Esophagus squamous epithelium (tissue), 5 donors: ENCODE results near the gene HSPB1. TPM values are rescaled to one million over a fixed set of nuclear protein-coding genes. Genes with fewer than 3 reads are reported as not detected.
A peak's percentile ranks its signal among the peaks of the same experiment; 100 is the strongest.
"Not testable (repeated sequence)": the region's sequence is repeated elsewhere in the genome, so short reads cannot be mapped to it uniquely, and the experiment has no call there.

Experiments
- DNase-seq: peaks from one replicate; lab custom pipeline; 2025; lab: John Stamatoyannopoulos, UW
- H3K27ac ChIP-seq, 4 donors: fragments of 200-600 bp; sonication (generic); one replicate each; pipeline ENCODE4 v1.5.1; 2016 to 2019; ENCODE audit warnings: mild to moderate bottlenecking in 1 of 4
- H3K27me3 ChIP-seq, 4 donors: fragments of 200-600 bp; sonication (generic); 1 replicate in 3 of 4; 2 replicates in 1 of 4; pipeline versions ENCODE4 v1.5.1 to v1.6.0; 2017 to 2021; ENCODE audit warnings: antibody characterized with exemption in 1 of 4
- H3K36me3 ChIP-seq, 3 donors: fragments of 200-600 bp; sonication (generic); one replicate each; pipeline ENCODE4 v1.5.1; 2016 to 2019
- H3K4me1 ChIP-seq, 3 donors: fragments of 200-600 bp; sonication (generic); one replicate each; pipeline ENCODE4 v1.5.1; 2017 to 2019
- H3K4me3 ChIP-seq, 4 donors: fragments of 200-600 bp; sonication (generic); 1 replicate in 3 of 4; 2 replicates in 1 of 4; pipeline ENCODE4 v1.5.1; 2016 to 2019; ENCODE audit warnings: mild to moderate bottlenecking in 2 of 4, moderate library complexity in 1 of 4
- H3K9me3 ChIP-seq, 3 donors: fragments of 200-600 bp; sonication (generic); one replicate each; pipeline ENCODE4 v1.5.1; 2016 to 2019
- POLR2A ChIP-seq, 4 donors: fragments of 450-650 bp; IDR thresholded peaks; one replicate each; pipeline ENCODE4 v1.6.1; 2017; ENCODE audit warnings: antibody characterized with exemption in 4 of 4, mild to moderate bottlenecking in 4 of 4, moderate library complexity in 3 of 4
- WGBS, 2 donors: methylation state at CpG; one replicate each; pipeline ENCODE4 v1.1.5; 2018; 5-methylcytosine and 5-hydroxymethylcytosine counted together
- intact Hi-C: fragments of 100-400 bp; cut with DNase I; formaldehyde crosslinking; loops from one replicate; pipeline ENCODE4 v1.15.0; 2022
- total RNA-seq, 4 donors: library from RNA; depleted of rRNA; stranded (reverse); fragments of >200 nt; gene quantifications; one replicate each; pipeline ENCODE4 v1.1.0, GENCODE V29; 2016
- TF ChIP-seq, protein P1 (sequence below), 6 experiments: fragments of 450-650 bp in 4 of 6; fragments of 200-600 bp in 2 of 6; sonication (generic) in 2 of 6; IDR thresholded peaks; one replicate each; pipeline ENCODE4 v1.5.1; 2016 to 2019; ENCODE audit warnings: antibody characterized with exemption in 6 of 6, mild to moderate bottlenecking in 4 of 6, moderate library complexity in 4 of 6
- donor health status: DM: yes; HTN: yes; CAD: no.

Gene HSPB1
- total RNA-seq, 4 donors from 2014 or later, result 2,415 to 6,888 (median 3,249) TPM

DNA sequence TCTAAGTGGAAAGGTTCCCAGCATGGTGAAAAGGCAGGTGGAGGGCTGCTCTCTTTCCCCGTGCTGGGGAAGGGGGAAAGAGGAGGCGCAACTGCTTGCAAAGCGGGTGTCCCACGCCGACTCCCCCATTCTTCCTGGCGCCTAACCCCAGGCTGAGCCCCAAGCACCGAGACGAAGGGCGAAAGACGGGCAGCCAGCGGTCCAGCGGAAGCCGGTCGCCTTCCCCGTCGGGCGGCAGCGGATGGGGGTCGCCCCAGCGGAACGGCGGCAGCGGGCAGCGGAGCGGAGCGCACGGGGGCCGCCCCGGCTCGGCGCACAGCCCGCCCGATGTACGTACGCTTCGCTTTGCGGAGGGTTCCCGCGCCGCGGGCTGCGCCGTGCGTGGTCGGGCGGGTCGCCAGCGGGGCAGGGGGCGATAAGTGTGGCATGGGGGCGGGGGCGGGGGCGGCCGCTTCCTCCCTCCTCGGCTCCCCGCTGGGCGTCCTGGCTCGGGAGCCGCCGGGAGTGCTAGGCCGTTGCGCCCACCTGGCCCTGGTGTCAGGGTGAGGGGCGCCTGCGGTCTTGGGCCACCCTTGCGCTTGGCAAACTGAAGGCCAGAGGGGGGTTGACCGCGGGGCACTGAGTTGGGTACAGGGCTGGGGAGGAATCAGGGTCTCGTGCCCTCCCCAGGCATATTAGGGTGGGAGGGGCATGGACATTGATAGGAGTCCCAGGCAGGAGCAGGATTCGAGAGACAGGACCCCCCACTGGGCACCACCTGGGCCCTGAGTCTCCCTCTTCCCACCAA is 35.2 kb upstream of the HSPB1 start:
- DNase-seq, result no peak

DNA sequence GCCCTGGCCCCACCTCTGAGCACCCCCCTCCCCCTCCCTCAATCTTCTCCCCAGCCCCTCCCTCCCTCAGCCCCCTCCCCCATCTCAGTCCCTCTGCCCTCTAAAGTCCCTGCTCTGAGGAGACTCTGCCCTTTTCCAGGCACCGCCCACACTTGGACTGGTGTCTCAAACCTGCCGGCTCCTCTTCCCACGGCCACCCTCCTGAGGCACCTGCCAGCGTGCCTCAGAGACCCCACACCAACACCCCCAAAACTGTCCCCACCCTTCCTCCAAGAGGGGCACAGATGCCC is 34.6 kb upstream of the HSPB1 start:
- DNase-seq, result no peak
- H3K27me3 ChIP-seq, result peaks cover 5 to 62% (median 7%) of the 10 kb centered on the region in 4 donors
- TF ChIP-seq, protein P1, sequence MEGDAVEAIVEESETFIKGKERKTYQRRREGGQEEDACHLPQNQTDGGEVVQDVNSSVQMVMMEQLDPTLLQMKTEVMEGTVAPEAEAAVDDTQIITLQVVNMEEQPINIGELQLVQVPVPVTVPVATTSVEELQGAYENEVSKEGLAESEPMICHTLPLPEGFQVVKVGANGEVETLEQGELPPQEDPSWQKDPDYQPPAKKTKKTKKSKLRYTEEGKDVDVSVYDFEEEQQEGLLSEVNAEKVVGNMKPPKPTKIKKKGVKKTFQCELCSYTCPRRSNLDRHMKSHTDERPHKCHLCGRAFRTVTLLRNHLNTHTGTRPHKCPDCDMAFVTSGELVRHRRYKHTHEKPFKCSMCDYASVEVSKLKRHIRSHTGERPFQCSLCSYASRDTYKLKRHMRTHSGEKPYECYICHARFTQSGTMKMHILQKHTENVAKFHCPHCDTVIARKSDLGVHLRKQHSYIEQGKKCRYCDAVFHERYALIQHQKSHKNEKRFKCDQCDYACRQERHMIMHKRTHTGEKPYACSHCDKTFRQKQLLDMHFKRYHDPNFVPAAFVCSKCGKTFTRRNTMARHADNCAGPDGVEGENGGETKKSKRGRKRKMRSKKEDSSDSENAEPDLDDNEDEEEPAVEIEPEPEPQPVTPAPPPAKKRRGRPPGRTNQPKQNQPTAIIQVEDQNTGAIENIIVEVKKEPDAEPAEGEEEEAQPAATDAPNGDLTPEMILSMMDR (IDR thresholded peaks at IDR 0.05), result no peak
- TF ChIP-seq POLR2A (IDR thresholded peaks at IDR 0.05), result no peak
- intact Hi-C loops, result no loop called here
- peaks cover 4 to 22% (median 16%) of the 10 kb centered on the region in 3 donors for H3K4me1 ChIP-seq
- H3K4me3 ChIP-seq, result peak overlapping the region in 1 of 4 donors; percentile 66
- no peaks in the 10 kb centered on the region for H3K36me3 ChIP-seq
- H3K27ac ChIP-seq, result no peak overlapping the region
- 20% methylated on average over 1 of the region's 4 CpGs; no CpG with 5 or more reads in 1 of the 2 donors for WGBS, 2 donors
- no peaks in the 10 kb centered on the region for H3K9me3 ChIP-seq

More for the DNA sequence above, 35.2 kb upstream of the HSPB1 start:
- WGBS, 2 donors, result 1 to 7% methylated on average over 2 to 17 of the region's 68 CpGs
- peak overlapping the region; percentile 19 to 66 (median 30) for H3K4me3 ChIP-seq
- no peaks in the 10 kb centered on the region for H3K36me3 ChIP-seq
- H3K27me3 ChIP-seq, result peaks cover 5 to 58% (median 7%) of the 10 kb centered on the region in 4 donors
- H3K4me1 ChIP-seq, result peaks cover 4 to 22% (median 16%) of the 10 kb centered on the region in 3 donors
- H3K27ac ChIP-seq, result no peak overlapping the region
- H3K9me3 ChIP-seq, result no peaks in the 10 kb centered on the region
- TF ChIP-seq, protein P1 (IDR thresholded peaks at IDR 0.05), result no peak
- TF ChIP-seq POLR2A (IDR thresholded peaks at IDR 0.05), result no peak
- intact Hi-C loops, result no loop called here

- H3K36me3 ChIP-seq, result no peaks in the 10 kb centered on the region
- TF ChIP-seq, protein P1 (IDR thresholded peaks at IDR 0.05), result no peak
- TF ChIP-seq POLR2A (IDR thresholded peaks at IDR 0.05), result no peak
- H3K27me3 ChIP-seq, result peaks cover 5 to 65% (median 7%) of the 10 kb centered on the region in 4 donors
- H3K4me3 ChIP-seq, result peak overlapping the region in 1 of 4 donors; percentile 21
- peaks cover 4 to 22% (median 16%) of the 10 kb centered on the region in 3 donors for H3K4me1 ChIP-seq
- no peak overlapping the region for H3K27ac ChIP-seq
- intact Hi-C loops, result no loop called here
- WGBS, 2 donors, result 40 to 56% methylated on average over 3 to 5 of the region's 5 CpGs
- no peaks in the 10 kb centered on the region for H3K9me3 ChIP-seq
- DNase-seq, result no peak
Measured at GRCh38 chr7:76268376-76268775, 34.1 kb upstream of the HSPB1 start.

GRCh38 chr7:76269895-76270294 is 32.6 kb upstream of the HSPB1 start:
- no peak overlapping the region for H3K4me3 ChIP-seq
- H3K36me3 ChIP-seq, result no peaks in the 10 kb centered on the region
- DNase-seq, result no peak
- 18 to 53% methylated on average over 2 to 4 of the region's 5 CpGs for WGBS, 2 donors
- no peaks in the 10 kb centered on the region for H3K9me3 ChIP-seq
- intact Hi-C loops, result no loop called here
- peaks cover 5 to 77% (median 7%) of the 10 kb centered on the region in 4 donors for H3K27me3 ChIP-seq
- TF ChIP-seq POLR2A (IDR thresholded peaks at IDR 0.05), result no peak
- TF ChIP-seq, protein P1 (IDR thresholded peaks at IDR 0.05), result no peak
- no peak overlapping the region for H3K27ac ChIP-seq
- peaks cover 4 to 22% (median 16%) of the 10 kb centered on the region in 3 donors for H3K4me1 ChIP-seq

DNA sequence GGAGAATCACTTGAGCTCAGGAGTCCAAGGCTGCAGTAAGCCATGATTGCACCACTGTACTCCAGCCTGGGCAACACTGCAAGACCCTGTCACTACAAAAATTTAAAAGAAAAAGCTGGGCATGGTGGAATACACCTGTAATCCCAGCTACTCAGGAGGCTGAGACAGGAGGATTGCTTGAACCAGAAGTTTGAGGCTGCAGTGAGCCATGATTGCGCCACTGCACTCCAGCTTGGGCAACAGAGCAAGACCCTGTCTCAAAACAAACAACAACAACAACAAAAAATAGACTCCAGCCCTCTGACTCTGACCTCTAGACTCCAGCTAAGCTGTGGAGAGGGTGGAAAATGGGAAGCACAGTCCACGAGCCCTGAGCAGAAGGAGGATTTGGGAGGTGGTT is 31.1 kb upstream of the HSPB1 start:
- peaks cover 5 to 75% (median 7%) of the 10 kb centered on the region in 4 donors for H3K27me3 ChIP-seq
- H3K36me3 ChIP-seq, H3K9me3 ChIP-seq, DNase-seq, intact Hi-C loops, H3K4me3 ChIP-seq, H3K27ac ChIP-seq: not testable (repeated sequence)
- WGBS, 2 donors, result 71 to 88% methylated on average over 2 of the region's 2 CpGs
- peaks cover 4 to 22% (median 16%) of the 10 kb centered on the region in 3 donors for H3K4me1 ChIP-seq
